SKM-1 treated with dmso at 0.1 percent for 144 hours (cell line): ENCODE results near the gene GAP43.

Source experiments
- DNase-seq: peaks from one replicate; lab custom pipeline; 2025; ENCODE audit not compliant: unreplicated experiment; lab: John Stamatoyannopoulos, UW

The GAP43 gene, protein sequence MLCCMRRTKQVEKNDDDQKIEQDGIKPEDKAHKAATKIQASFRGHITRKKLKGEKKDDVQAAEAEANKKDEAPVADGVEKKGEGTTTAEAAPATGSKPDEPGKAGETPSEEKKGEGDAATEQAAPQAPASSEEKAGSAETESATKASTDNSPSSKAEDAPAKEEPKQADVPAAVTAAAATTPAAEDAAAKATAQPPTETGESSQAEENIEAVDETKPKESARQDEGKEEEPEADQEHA

DNA sequence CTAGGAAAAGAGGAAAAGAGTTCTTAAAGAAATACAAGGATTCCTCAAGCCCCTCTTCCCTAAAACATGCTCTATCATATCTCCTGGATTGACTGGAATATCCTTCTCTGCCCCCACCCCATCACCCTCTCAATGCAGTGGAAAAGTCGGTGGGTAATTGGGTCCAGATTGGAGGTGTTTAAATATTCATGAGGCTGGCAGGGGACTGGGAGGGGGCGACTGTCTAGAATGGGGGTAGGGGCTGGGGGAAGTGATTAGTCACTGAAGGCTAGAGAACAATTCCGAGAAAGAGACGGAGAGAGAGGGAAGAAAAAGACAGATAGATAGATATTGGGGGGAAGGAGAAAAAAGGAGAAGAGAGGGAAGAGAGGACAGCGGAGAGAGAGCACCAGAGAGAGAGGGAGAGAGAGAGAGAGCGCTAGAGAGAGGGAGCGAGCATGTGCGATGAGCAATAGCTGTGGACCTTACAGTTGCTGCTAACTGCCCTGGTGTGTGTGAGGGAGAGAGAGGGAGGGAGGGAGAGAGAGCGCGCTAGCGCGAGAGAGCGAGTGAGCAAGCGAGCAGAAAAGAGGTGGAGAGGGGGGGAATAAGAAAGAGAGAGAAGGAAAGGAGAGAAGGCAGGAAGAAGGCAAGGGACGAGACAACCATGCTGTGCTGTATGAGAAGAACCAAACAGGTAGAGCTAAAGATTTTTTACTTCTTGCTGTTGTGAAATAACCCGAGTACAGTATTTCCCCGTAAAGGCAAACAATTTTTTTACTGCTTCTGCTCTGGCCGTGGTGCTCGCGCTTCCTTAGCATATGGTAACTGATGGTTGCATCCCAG lies at the start of gene GAP43:
GAP43 (plus strand) TSS at position 467 of the 825 bp plus-strand sequence; CDS start at position 647, 180 bp downstream.
- no peak for DNase-seq

DNA sequence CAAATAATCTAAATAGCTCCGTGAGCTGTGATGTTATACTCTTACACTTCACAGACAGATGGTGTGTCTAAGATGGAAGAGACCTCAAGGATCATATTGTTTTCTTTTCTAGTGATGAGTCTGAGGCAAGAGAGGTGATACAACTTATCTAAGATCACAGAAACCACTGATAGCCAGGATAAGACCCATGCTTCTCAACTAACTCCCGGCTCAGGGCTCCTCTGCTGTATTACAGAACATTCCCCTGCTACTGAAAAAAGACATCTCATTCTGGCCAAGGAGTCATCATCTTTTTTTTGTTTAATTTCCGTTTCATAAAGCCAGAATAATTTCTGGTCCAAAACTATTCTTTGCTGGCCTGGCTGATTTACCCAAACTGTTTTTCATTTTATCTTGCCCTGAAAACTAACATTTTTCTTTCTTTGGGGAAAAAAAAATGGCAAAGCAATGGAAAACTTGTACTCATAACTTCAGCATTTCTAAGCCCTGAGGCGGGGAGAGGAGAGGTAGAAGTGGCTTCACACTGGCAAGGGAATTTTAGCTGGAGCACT lies 46.9 kb upstream of the GAP43 start:
- no peak for DNase-seq

- no peak for DNase-seq
Measured at GRCh38 chr3:115577000-115577399, 46.3 kb upstream of the GAP43 start.

DNA sequence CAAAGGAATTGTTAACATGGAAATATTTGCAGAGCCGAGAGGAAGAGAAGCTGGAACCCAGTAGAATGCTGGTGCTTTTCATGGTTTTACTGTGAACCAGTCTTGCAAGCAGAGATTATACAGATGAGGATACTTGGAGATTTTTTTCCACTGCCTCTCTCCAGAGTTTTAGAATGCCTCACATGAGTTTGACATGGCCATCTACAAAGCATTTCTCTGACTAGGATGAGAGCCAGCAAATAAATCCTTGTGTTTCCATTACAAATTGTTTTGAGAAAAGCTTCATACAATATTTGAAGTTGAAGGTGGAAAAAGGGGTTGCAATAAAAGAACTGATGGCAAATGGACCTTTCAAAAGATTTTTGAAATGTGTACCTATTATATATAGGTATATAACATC lies 45.0 kb upstream of the GAP43 start:
- no peak for DNase-seq

DNA sequence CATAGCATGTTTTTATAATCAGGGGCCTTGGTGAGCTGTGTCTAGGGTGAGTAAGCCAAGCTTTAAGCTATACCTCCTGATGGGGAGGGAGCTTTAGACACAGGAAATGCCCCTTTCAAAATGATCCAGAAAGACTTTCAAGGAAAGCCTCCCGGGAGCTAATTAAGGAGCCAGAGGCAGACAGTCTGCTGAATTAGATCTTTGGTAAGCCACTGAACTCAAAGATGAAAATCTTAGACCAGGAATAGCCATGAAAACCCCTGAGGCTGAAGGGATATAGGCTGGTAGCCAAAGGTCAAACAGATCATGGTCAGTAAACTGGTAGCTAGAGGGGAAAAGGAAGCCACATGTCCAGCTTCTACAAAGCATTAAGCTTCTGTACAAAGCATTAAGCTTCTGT lies 42.7 kb upstream of the GAP43 start:
- no peak for DNase-seq

GRCh38 chr3:115581362-115582135 lies 41.8 kb upstream of the GAP43 start:
- no peak for DNase-seq

DNA sequence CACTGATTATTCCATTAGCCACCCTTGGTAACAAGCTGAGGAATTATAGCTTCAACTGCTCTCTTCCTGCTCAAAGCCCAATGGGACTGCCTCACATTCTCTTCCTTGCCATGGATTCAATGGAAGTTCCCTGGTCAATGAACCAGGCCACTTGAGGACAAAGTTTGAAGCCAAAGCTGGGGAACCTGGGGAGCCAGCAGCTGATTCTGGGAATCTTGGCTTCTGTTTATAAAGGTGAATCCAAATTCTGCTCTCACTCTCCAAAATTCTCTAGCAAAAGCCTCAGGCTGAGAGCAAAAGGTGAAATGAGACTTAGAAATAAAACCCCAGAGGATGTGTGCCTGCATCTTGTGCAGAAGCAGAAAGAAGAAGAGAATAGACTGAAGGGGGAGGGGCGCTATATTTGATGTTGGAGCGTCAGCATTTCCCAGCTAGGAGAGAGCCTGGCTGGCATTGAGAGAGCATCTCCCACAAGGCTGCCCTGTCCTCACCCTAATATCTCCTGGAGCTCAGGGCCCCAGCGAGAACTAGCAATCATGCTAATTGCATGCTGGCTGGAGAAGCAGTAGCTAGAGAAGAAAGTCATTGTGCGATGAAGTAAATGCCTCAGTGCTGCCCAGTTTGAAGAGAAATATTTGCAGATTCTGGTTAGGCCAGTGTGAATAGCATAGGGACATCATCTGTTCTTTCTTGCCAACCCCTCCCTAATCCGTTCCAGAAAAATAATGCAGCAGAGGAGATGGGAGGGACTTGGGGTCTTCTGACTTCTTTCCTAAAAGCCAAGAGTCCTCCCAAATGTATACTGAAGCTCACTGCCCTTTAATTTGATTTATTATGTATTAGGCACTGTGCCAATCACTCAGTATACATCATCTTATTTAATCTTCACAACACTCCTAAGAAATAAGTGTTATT lies 34.9 kb upstream of the GAP43 start:
- no peak for DNase-seq

- no peak for DNase-seq
Measured at GRCh38 chr3:115590873-115591272, 32.4 kb upstream of the GAP43 start.

DNA sequence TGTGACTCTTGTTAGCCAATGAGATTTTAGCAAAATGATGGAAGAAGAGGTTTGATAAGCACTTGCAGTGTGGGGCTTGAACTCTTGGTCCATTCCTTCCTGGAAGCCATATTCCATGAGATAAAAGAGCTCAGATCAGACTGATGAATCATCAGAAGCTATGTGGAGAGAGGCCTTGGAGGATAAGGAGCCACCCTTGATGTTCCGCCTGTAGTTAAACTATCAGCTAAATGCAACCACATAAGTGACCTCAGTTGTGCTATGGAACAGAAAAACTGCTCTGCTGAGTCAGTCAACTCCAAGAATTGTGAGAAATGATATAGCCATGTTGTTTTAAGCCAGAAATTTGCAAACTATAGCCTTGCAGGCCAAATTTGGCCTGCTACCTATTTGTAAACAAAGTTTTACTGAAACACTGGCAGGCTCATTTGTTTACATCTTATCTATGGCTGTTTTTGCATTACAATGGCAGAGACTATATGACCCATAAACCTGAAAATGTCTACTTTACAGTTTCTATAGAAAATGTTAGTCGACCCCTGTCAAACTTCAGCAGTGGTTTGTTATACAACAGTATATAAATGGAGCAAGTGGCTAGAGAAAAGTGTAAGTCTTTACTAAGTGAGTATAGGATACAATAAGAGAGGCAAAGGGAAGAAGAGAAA lies 27.6 kb upstream of the GAP43 start:
- no peak for DNase-seq

DNA sequence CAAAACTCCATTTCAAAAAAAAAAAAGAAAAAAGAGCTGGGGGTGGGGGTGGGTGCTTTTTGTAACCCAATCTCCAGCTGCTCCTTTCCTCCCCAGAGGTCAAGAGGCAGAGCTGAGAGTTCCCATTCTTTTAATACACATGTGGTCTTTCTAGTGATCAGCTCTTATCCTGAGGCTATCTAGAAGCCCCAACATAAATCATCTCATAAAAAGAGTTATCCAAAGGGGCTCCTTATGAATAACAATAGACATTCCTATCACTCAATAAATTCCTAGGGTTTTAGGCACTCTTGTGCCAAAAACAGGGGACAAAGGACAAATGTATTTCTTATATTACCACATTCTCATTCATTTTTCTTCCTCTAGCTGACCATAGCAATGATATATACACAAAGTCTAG lies 25.1 kb upstream of the GAP43 start:
- DNase-seq, result no peak

DNA sequence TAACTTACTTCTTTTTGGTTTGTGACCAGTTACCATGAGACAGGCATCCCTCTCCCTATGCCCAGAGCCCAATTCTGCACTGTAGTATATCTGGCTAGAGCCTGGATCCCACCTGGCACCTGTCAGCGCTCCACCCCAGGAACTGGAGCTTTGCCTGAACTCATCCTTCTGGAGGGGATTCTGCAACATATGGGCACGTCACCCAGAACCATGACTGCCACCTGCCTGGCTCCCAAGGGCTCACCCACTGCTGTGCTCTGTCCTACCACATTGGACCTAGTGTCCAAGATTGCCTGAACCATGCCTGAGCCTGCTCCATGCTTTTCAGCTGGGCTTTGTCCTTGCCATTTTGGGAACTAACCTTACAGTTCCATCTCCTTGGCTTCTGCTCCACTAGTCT lies 21.1 kb upstream of the GAP43 start:
- DNase-seq, result no peak

- no peak for DNase-seq
Measured at GRCh38 chr3:115611630-115612029, 11.7 kb upstream of the GAP43 start.

- no peak for DNase-seq
Measured at GRCh38 chr3:115615001-115615814, 8.1 kb upstream of the GAP43 start.

DNA sequence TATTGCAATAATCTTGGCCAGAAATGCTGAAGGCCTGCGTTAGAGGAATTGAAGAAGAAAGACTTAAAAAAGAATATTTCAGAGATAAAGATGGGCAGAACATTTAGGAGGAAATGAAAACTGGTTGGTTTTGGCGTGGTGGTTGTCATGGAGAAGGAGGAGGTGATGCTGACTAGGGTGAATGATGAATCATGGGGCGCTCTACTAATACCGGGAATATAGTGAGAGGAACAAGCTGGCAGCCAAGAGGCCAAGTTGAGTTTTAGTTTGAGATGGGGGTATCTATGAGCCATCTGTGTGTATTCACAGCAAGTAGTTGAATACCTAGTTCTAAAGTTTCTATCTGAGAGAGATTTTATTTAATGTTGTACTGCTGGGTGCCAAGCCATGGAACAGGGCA lies 6.8 kb upstream of the GAP43 start:
- no peak for DNase-seq

DNA sequence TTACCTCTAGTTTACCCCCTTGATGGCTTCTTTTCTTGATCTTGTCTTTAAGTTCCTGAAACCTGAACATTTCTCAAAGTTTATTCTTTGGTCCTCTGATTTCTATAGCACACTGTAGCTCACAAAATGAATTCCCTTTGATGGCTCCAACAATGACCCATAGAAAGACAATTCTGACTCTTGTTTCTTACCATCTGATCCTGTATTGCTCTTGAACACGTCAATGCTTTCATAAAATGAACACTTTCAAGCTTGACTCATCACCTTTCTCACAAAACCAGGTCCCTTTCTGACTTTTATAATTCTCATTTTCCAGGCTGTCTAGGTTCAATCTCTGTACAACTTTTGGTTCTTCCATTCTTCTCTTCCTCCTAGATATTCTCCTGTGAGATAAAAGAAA lies 5.7 kb upstream of the GAP43 start:
- no peak for DNase-seq

DNA sequence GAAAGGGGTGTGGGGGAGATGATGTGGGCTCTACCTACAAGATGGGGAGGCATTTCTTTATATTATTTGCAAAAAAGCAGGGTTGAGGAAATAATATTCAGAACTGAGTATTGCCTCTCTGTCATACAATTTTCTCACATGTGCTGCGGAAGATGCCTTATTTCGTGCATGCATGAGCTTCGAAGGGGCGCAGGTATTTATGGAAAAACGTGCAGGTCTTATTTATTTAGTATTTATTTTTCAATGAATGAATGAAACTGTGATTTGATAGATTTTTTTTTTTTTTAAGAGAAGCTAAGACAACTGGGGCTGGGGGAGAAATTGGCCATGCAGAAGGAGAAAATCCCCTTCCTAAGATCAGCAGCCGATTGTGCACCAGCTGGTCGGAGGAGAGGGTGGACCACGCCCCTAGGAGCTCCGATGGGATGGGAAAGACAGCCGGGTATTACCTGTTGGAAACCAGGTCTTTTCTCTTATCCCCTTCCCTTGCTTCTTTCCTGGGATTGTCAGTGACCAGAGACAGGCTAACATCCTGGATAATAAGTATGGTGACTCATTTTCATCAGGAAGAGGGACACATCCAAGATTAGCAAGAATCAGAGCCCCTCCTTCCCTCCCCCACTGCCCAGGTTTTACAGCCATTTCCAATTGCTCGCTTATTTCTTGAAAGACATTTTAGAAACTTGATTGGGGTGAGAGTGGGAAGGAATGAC lies 875 bp downstream of the GAP43 start:
- DNase-seq, result no peak

DNA sequence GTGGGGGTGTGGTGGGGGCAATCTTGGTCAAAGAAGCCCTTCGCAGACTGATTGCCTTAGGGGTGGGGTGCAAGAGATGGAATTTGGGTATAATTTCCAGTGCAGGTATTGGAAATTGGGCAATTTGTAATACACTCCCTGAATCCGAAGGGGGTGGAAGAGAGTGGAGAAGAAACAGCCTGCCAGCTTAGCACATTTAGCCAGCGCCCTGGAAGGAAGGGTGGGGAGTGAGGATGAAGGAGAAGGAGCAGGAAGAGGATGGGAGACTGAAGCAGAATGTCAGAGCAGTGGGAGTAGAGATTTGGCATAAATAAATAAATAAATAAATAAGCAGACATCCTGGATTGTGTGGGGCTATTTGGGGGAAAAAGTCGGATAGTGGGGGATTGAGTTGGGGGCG lies 1.6 kb downstream of the GAP43 start:
- no peak for DNase-seq

DNA sequence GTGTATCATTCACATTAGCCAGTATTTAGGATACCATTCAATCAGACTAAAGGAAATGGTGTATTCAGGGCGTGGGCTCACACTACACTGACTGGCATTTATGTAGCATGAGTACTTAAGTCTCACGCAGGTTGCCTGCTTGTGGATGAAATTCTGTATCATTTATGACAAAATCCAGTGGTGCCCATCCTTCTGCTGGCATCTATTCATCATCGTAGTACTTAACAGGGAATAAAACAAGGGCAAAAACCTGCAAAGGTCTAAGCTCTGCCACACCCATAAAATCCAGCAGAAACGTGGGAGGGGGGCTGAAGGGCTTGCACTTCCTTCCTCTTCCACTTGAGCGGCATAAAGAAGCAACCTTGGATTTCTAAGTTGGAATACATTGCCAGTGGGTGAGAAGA lies 2.7 kb downstream of the GAP43 start:
- DNase-seq, result peak; percentile 6

GRCh38 chr3:115626721-115627120 lies 3.4 kb downstream of the GAP43 start:
- DNase-seq, result no peak
